ENCODE results near the gene RPL18. TPM values are rescaled to one million over a fixed set of nuclear protein-coding genes. Genes with fewer than 3 reads are reported as not detected.

Gene RPL18
- total and polyA plus RNA-seq, 9 of the 15 experiments (the other 6 are each of a cell fraction or from before 2014, with no cell fraction given) = 312 to 2,635 (median 1,653) TPM

DNA sequence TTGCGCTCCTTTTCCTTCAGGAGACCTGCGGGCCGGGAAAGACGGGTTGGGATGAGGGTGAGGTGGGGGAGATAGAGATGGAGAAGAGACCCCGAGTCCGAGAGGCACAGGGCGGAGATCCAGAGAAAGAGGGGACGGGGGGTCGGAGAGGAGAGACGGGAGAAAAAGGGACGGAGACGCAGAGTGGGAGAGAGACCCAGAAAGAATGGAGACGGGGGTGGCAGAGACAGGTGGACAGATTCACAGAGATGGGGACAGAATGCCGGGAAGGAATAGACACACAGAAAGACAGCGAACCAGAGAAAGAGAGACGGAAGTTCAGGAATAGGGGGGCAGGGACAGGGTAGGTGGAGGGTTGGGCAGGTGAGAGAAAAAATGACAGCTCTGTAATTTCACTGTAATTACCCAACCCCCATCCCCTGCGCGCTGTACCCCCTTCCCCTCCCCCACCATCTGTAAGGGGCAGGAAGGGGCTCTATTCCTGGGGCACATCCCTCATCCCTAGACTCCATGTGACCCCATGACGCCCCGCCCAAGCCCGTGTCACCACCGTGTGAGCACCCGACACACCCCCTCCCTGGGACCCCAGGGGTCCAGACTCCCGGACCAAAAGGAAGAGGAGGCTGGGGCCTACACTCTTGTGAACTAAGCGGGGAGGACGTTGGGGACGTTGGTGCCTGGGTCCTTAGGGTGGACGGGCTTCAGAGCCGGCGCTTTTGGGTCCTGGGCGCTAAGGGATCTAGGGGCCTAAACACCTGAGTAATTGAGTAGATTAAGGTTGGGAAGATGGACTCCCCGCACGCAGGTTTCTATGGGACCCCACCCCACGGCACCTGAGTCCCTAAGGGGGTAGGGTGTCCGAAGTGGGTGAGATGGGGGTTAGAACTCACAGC, 17.2 kb upstream of the RPL18 start (continued):
- TF ChIP-seq, protein P1, sequence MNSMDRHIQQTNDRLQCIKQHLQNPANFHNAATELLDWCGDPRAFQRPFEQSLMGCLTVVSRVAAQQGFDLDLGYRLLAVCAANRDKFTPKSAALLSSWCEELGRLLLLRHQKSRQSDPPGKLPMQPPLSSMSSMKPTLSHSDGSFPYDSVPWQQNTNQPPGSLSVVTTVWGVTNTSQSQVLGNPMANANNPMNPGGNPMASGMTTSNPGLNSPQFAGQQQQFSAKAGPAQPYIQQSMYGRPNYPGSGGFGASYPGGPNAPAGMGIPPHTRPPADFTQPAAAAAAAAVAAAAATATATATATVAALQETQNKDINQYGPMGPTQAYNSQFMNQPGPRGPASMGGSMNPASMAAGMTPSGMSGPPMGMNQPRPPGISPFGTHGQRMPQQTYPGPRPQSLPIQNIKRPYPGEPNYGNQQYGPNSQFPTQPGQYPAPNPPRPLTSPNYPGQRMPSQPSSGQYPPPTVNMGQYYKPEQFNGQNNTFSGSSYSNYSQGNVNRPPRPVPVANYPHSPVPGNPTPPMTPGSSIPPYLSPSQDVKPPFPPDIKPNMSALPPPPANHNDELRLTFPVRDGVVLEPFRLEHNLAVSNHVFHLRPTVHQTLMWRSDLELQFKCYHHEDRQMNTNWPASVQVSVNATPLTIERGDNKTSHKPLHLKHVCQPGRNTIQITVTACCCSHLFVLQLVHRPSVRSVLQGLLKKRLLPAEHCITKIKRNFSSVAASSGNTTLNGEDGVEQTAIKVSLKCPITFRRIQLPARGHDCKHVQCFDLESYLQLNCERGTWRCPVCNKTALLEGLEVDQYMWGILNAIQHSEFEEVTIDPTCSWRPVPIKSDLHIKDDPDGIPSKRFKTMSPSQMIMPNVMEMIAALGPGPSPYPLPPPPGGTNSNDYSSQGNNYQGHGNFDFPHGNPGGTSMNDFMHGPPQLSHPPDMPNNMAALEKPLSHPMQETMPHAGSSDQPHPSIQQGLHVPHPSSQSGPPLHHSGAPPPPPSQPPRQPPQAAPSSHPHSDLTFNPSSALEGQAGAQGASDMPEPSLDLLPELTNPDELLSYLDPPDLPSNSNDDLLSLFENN (IDR thresholded peaks at IDR 0.05; ENCODE audit: low read depth in 2 of 2, low read length in 2 of 2) = no peak
- TF ChIP-seq ZC3H11A (IDR thresholded peaks at IDR 0.05; ENCODE audit: low read depth, low read length) (no peak), NFE2 (IDR thresholded peaks at IDR 0.05; ENCODE audit: low read depth) (no peak), ZNF780A (CRISPR knock-in tag; IDR thresholded peaks at IDR 0.05) (no peak), CHD2 (IDR thresholded peaks at IDR 0.05; ENCODE audit: low read depth, low read length) (no peak), PYGO2 (tag; IDR thresholded peaks at IDR 0.05) (no peak), PHF8 (IDR thresholded peaks at IDR 0.05; ENCODE audit: borderline replicate concordance, low read length) (no peak), ZNF551 (CRISPR knock-in tag; IDR thresholded peaks at IDR 0.05) (no peak), NFYB (IDR thresholded peaks at IDR 0.05; ENCODE audit: extremely low read depth, insufficient read length) (no peak), MAZ (CRISPR knock-in tag; conservative IDR thresholded peaks at IDR 0.05 in 1 of 2, IDR thresholded peaks at IDR 0.05 in 1 of 2) (no peak), MTA1 (IDR thresholded peaks at IDR 0.05; ENCODE audit: borderline replicate concordance) (no peak), ZFPM2 (CRISPR knock-in tag; IDR thresholded peaks at IDR 0.05) (no peak), GATAD2A (IDR thresholded peaks at IDR 0.05) (no peak)
- TF ChIP-seq, protein P2, sequence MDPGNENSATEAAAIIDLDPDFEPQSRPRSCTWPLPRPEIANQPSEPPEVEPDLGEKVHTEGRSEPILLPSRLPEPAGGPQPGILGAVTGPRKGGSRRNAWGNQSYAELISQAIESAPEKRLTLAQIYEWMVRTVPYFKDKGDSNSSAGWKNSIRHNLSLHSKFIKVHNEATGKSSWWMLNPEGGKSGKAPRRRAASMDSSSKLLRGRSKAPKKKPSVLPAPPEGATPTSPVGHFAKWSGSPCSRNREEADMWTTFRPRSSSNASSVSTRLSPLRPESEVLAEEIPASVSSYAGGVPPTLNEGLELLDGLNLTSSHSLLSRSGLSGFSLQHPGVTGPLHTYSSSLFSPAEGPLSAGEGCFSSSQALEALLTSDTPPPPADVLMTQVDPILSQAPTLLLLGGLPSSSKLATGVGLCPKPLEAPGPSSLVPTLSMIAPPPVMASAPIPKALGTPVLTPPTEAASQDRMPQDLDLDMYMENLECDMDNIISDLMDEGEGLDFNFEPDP (CRISPR knock-in tag; IDR thresholded peaks at IDR 0.05) = no peak
- TF ChIP-seq, protein P3, sequence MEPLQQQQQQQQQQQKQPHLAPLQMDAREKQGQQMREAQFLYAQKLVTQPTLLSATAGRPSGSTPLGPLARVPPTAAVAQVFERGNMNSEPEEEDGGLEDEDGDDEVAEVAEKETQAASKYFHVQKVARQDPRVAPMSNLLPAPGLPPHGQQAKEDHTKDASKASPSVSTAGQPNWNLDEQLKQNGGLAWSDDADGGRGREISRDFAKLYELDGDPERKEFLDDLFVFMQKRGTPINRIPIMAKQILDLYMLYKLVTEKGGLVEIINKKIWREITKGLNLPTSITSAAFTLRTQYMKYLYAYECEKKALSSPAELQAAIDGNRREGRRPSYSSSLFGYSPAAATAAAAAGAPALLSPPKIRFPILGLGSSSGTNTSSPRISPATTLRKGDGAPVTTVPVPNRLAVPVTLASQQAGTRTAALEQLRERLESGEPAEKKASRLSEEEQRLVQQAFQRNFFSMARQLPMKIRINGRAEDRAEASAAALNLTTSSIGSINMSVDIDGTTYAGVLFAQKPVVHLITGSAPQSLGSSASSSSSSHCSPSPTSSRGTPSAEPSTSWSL (CRISPR knock-in tag; IDR thresholded peaks at IDR 0.05; ENCODE audit: borderline replicate concordance) = no peak
- TF ChIP-seq, protein P4, sequence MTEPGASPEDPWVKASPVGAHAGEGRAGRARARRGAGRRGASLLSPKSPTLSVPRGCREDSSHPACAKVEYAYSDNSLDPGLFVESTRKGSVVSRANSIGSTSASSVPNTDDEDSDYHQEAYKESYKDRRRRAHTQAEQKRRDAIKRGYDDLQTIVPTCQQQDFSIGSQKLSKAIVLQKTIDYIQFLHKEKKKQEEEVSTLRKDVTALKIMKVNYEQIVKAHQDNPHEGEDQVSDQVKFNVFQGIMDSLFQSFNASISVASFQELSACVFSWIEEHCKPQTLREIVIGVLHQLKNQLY (CRISPR knock-in tag; conservative IDR thresholded peaks at IDR 0.05) = no peak

Data from K562 (cell line).